Measurements from ENCODE around the gene ARNT2.

DNA sequence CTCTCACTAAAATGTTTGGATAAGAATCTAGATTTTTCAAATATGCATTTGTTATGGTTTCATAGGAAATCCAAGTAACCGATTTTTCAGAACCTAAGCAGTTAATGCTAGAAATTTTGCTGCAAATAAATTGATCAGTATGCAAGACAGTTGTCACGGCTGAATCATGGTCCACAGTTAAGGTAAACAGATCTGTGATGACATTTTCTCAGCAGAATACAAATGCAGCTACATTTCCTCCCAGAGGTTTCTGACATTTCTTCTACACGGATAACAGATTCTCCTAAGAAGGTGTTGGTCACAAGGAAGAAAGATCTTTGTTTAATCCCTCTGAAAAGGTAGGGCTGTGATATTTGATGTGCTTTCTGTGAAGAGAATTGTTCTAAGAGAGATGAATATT, 36.9 kb downstream of the ARNT2 start:
- TF ChIP-seq GATA2 (IDR thresholded peaks at IDR 0.05; ENCODE audit: low read depth, low read length): no peak
- no peak for TF ChIP-seq GATA3 (IDR thresholded peaks at IDR 0.05; ENCODE audit: low read depth, low read length)
